ENCODE results near the gene NEU1.
"Not testable (repeated sequence)": the region's sequence is repeated elsewhere in the genome, so short reads cannot be mapped to it uniquely, and the experiment has no call there.

NEU1 gene

GRCh38 chr6:31862344-31863235 lies at the start of gene NEU1:
NEU1 (minus strand) TSS chr6:31862821; CDS start chr6:31862776, 45 bp downstream.
- DNase-seq: peak; percentile 98

- DNase-seq: no peak
Observed at GRCh38 chr6:31911826-31912585, 49.4 kb upstream of the NEU1 start.

GRCh38 chr6:31909298-31909697 lies 46.7 kb upstream of the NEU1 start:
- DNase-seq: not testable (repeated sequence)

- DNase-seq: no peak
Observed at GRCh38 chr6:31908791-31909190, 46.2 kb upstream of the NEU1 start.

GRCh38 chr6:31908255-31908654 lies 45.6 kb upstream of the NEU1 start:
- DNase-seq: not testable (repeated sequence)

- DNase-seq: no peak
Observed at GRCh38 chr6:31907158-31907813, 44.7 kb upstream of the NEU1 start.

GRCh38 chr6:31906727-31907126 lies 44.1 kb upstream of the NEU1 start:
- not testable (repeated sequence) for DNase-seq

- no peak for DNase-seq
Observed at GRCh38 chr6:31906122-31906521, 43.5 kb upstream of the NEU1 start.

- DNase-seq: no peak
Observed at GRCh38 chr6:31905041-31905440, 42.4 kb upstream of the NEU1 start.

GRCh38 chr6:31903957-31904356 lies 41.3 kb upstream of the NEU1 start:
- DNase-seq: no peak

GRCh38 chr6:31901953-31902643 lies 39.5 kb upstream of the NEU1 start, which contains the start of gene ZBTB12:
ZBTB12 (minus strand) TSS chr6:31902086; CDS start chr6:31901305, 781 bp downstream.
- peak; percentile 97 for DNase-seq

- DNase-seq: no peak
Observed at GRCh38 chr6:31901415-31901952, 38.9 kb upstream of the NEU1 start.

GRCh38 chr6:31900917-31901414 lies 38.3 kb upstream of the NEU1 start:
- no peak for DNase-seq

- DNase-seq: no peak
Observed at GRCh38 chr6:31899882-31900722, 37.5 kb upstream of the NEU1 start.

GRCh38 chr6:31899215-31899614 lies 36.6 kb upstream of the NEU1 start:
- no peak for DNase-seq

GRCh38 chr6:31898383-31899011 lies 35.9 kb upstream of the NEU1 start:
- DNase-seq: no peak

GRCh38 chr6:31897612-31898382 lies 35.2 kb upstream of the NEU1 start, which contains the start of gene EHMT2:
EHMT2 (minus strand) TSS chr6:31897698; CDS start chr6:31897677, 21 bp downstream.
- DNase-seq: peak; percentile 92

GRCh38 chr6:31896856-31897611 lies 34.4 kb upstream of the NEU1 start:
- no peak for DNase-seq

- DNase-seq: no peak
Observed at GRCh38 chr6:31896493-31896855, 33.9 kb upstream of the NEU1 start.

Data from right forelimb (tissue), 1 donor.